Panc1 (cell line): Measurements from ENCODE around the gene SSBP3. TPM values are rescaled to one million over a fixed set of nuclear protein-coding genes. Genes with fewer than 3 reads are reported as not detected.

ENCODE experiments used
- ATAC-seq: fragments of 200-7000 bp; cut with Tn5 transposase; 2 replicates; pipeline ENCODE4 v1.9.1; 2020; ENCODE audit warnings: mild to moderate bottlenecking, moderate library complexity
- BruUV-seq: library from RNA; stranded (reverse); fragments of 400-500 nt; replicated peaks from 2 replicates; lab custom pipeline; 2021; lab: Mats Ljungman, UMichigan
- CTCF ChIA-PET: fragments of 300-600 bp; sonication (Branson Sonifier 250); formaldehyde crosslinking; loops from one replicate; lab custom pipeline; 2022; ENCODE audit warnings: antibody characterized with exemption; lab: Charles Lee
- POLR2A ChIA-PET: fragments of 300-600 bp; sonication (Branson Sonifier 250); formaldehyde crosslinking; loops from one replicate; lab custom pipeline; 2022; ENCODE audit warnings: antibody characterized with exemption; lab: Charles Lee
- DNase-seq: peaks from one replicate; pipeline ENCODE4 v3.0.0-alpha.2; 2010; ENCODE audit warnings: low read depth, low spot score
- H3K27ac ChIP-seq: 2 replicates; pipeline ENCODE4 v1.5.1; 2011; ENCODE audit warnings: mild to moderate bottlenecking, low read length, inconsistent platforms
- H3K27me3 ChIP-seq: fragments of 200-500 bp; sonication (Bioruptor generic); 2 replicates; pipeline ENCODE4 v1.6.0; 2014; ENCODE audit warnings: low read length, inconsistent platforms; ENCODE audit not compliant: control insufficient read depth, insufficient read depth
- H3K36me3 ChIP-seq: fragments of 200-500 bp; sonication (Bioruptor generic); 2 replicates; pipeline ENCODE4 v1.5.1; 2014; ENCODE audit warnings: inconsistent platforms, mild to moderate bottlenecking, low read length, moderate library complexity; ENCODE audit not compliant: control insufficient read depth, insufficient read depth
- H3K4me1 ChIP-seq: 2 replicates; pipeline ENCODE4 v1.5.1; 2011; ENCODE audit warnings: inconsistent platforms, mild to moderate bottlenecking, low read length, moderate library complexity; ENCODE audit not compliant: control insufficient read depth, insufficient read depth
- H3K4me3 ChIP-seq, 2 experiments: 2 replicates each; pipeline ENCODE4 v1.5.1; 2011 to 2012; ENCODE audit warnings: low read depth in 2 of 2, low read length in 2 of 2, mild to moderate bottlenecking in 2 of 2, inconsistent platforms in 1 of 2, moderate library complexity in 1 of 2
- H3K9me3 ChIP-seq: fragments of 200-500 bp; sonication (Bioruptor generic); 2 replicates; pipeline ENCODE4 v1.5.1; 2014; ENCODE audit warnings: low read depth, mild to moderate bottlenecking, inconsistent platforms, low read length, moderate library complexity; ENCODE audit not compliant: control insufficient read depth, insufficient read depth
- CTCF ChIP-seq: fragments of 450-650 bp; IDR thresholded peaks from 2 replicates; pipeline ENCODE4 v1.5.1; 2017; ENCODE audit warnings: mild to moderate bottlenecking
- POLR2AphosphoS5 ChIP-seq: IDR thresholded peaks from 2 replicates; pipeline ENCODE4 v1.6.1; 2012; ENCODE audit warnings: mild to moderate bottlenecking, low read depth, low read length, moderate library complexity
- REST ChIP-seq, 2 experiments: IDR thresholded peaks; 2 replicates each; pipeline ENCODE4 v1.6.1; 2011 to 2012; ENCODE audit warnings: low read depth in 2 of 2, control low read depth in 1 of 2, low read length in 1 of 2, mild to moderate bottlenecking in 1 of 2, moderate library complexity in 1 of 2; ENCODE audit not compliant: insufficient read depth in 1 of 2
- SIN3A ChIP-seq: IDR thresholded peaks from 2 replicates; pipeline ENCODE4 v1.6.1; 2012; ENCODE audit warnings: low read depth, mild to moderate bottlenecking, low read length, moderate library complexity, borderline replicate concordance; ENCODE audit not compliant: insufficient read depth
- TCF7L2 ChIP-seq: IDR thresholded peaks from 2 replicates; pipeline ENCODE4 v1.6.1; 2011; ENCODE audit warnings: mild to moderate bottlenecking, low read depth, low read length, inconsistent platforms
- in situ Hi-C: cut with HindIII; loops from 2 replicates; pipeline ENCODE4 v1.10.0; 2016; ENCODE audit warnings: low sequenced_read_pairs, low pct_unique_long_range_greater_than_20kb
- intact Hi-C: fragments of 100-400 bp; cut with micrococcal nuclease; formaldehyde crosslinking; loops from one replicate; pipeline ENCODE4 v1.10.0; 2022; ENCODE audit not compliant: unreplicated experiment
- total RNA-seq: library from RNA; stranded (reverse); gene quantifications from one replicate; pipeline ENCODE4 v1.2.1, GENCODE V29; 2021; ENCODE audit not compliant: unreplicated experiment

Gene SSBP3
- total RNA-seq, 1 experiment from 2014 or later, result 22.5 TPM

GRCh38 chr1:54359393-54360162 is 46.6 kb downstream of the SSBP3 start:
- in situ Hi-C loops, result no loop called here
- DNase-seq (no peak), ATAC-seq (no peak)
- BruUV-seq, result no TSS peak
- TF ChIP-seq TCF7L2, result no peak
- TF ChIP-seq CTCF, result no peak
- TF ChIP-seq REST (IDR thresholded peaks at IDR 0.05; ENCODE audit: insufficient read depth in 1 of 2, low read depth in 2 of 2, low read length in 1 of 2), result no peak
- TF ChIP-seq POLR2AphosphoS5, result no peak
- no peak for TF ChIP-seq SIN3A
- intact Hi-C loops, result no loop called here
- Histone ChIP-seq H3K4me1 (no peaks in the 10 kb centered on the region), H3K36me3 (no peaks in the 10 kb centered on the region), H3K9me3 (no peaks in the 10 kb centered on the region), H3K4me3 (no peak overlapping the region), H3K27me3 (no peaks in the 10 kb centered on the region), H3K27ac (no peak overlapping the region)
- POLR2A ChIA-PET, result no interaction called here
- CTCF ChIA-PET, result no interaction called here

- intact Hi-C loops, result no loop called here
- Histone ChIP-seq H3K27ac (no peak overlapping the region), H3K9me3 (no peaks in the 10 kb centered on the region), H3K36me3 (no peaks in the 10 kb centered on the region), H3K4me1 (no peaks in the 10 kb centered on the region), H3K4me3 (no peak overlapping the region), H3K27me3 (no peaks in the 10 kb centered on the region)
- in situ Hi-C loops, result no loop called here
- CTCF ChIA-PET, result no interaction called here
- no TSS peak for BruUV-seq
- POLR2A ChIA-PET, result interaction anchor here (0.5 kb wide), 1 partner anchor 21 kb away, joined by 6 read pairs; no protein-coding TSS in a partner anchor
- no peak for ATAC-seq
- no peak for DNase-seq
- TF ChIP-seq CTCF (no peak), SIN3A (no peak), TCF7L2 (no peak), REST (IDR thresholded peaks at IDR 0.05; ENCODE audit: insufficient read depth in 1 of 2, low read depth in 2 of 2, low read length in 1 of 2) (no peak), POLR2AphosphoS5 (no peak)
These were observed 47.6 kb downstream of the SSBP3 start for GRCh38 chr1:54358503-54359168.
